ENCODE results near the gene ZNF414.
"Not testable (repeated sequence)": the region's sequence is repeated elsewhere in the genome, so short reads cannot be mapped to it uniquely, and the experiment has no call there.

The ZNF414 gene

GRCh38 chr19:8518536-8518935, 4.6 kb upstream of the ZNF414 start:
- DNase-seq (ENCODE audit: low read depth, low spot score): no peak

GRCh38 chr19:8517551-8518442, 3.8 kb upstream of the ZNF414 start:
- DNase-seq (ENCODE audit: low read depth, low spot score): no peak

GRCh38 chr19:8515317-8515716, 1.4 kb upstream of the ZNF414 start:
- no peak for DNase-seq (ENCODE audit: low read depth, low spot score)

GRCh38 chr19:8514505-8515009, 590 bp upstream of the ZNF414 start:
- not testable (repeated sequence) for DNase-seq (ENCODE audit: low read depth, low spot score)

GRCh38 chr19:8513036-8513686, 806 bp downstream of the ZNF414 start:
- DNase-seq (ENCODE audit: low read depth, low spot score): no peak

GRCh38 chr19:8512115-8512967, 1.6 kb downstream of the ZNF414 start:
- no peak for DNase-seq (ENCODE audit: low read depth, low spot score)

GRCh38 chr19:8511573-8512101, 2.3 kb downstream of the ZNF414 start:
- no peak for DNase-seq (ENCODE audit: low read depth, low spot score)

- DNase-seq (ENCODE audit: low read depth, low spot score): no peak
These were observed 3.3 kb downstream of the ZNF414 start for GRCh38 chr19:8510589-8511115.

- no peak for DNase-seq (ENCODE audit: low read depth, low spot score)
These were observed 7.5 kb downstream of the ZNF414 start for GRCh38 chr19:8506402-8506957.

GRCh38 chr19:8505680-8506401, 8.1 kb downstream of the ZNF414 start:
- DNase-seq (ENCODE audit: low read depth, low spot score): no peak

GRCh38 chr19:8504919-8505318, 9.0 kb downstream of the ZNF414 start:
- DNase-seq (ENCODE audit: low read depth, low spot score): no peak

GRCh38 chr19:8504171-8504570, 9.8 kb downstream of the ZNF414 start:
- DNase-seq (ENCODE audit: low read depth, low spot score): no peak

- DNase-seq (ENCODE audit: low read depth, low spot score): no peak
These were observed 10.5 kb downstream of the ZNF414 start for GRCh38 chr19:8503510-8503909.

GRCh38 chr19:8501981-8502380, 12.0 kb downstream of the ZNF414 start:
- DNase-seq (ENCODE audit: low read depth, low spot score): no peak

GRCh38 chr19:8501516-8501915, 12.5 kb downstream of the ZNF414 start:
- DNase-seq (ENCODE audit: low read depth, low spot score): no peak

- DNase-seq (ENCODE audit: low read depth, low spot score): no peak
These were observed 13.8 kb downstream of the ZNF414 start for GRCh38 chr19:8500158-8500557.

- no peak for DNase-seq (ENCODE audit: low read depth, low spot score)
These were observed 14.7 kb downstream of the ZNF414 start for GRCh38 chr19:8499048-8499833.

GRCh38 chr19:8498295-8498694, 15.7 kb downstream of the ZNF414 start:
- no peak for DNase-seq (ENCODE audit: low read depth, low spot score)

- no peak for DNase-seq (ENCODE audit: low read depth, low spot score)
These were observed 19.8 kb downstream of the ZNF414 start for GRCh38 chr19:8494158-8494557.

- no peak for DNase-seq (ENCODE audit: low read depth, low spot score)
These were observed 22.4 kb downstream of the ZNF414 start for GRCh38 chr19:8491574-8491973.
